ENCODE measurements around the gene SS18L1.

Gene SS18L1

DNA sequence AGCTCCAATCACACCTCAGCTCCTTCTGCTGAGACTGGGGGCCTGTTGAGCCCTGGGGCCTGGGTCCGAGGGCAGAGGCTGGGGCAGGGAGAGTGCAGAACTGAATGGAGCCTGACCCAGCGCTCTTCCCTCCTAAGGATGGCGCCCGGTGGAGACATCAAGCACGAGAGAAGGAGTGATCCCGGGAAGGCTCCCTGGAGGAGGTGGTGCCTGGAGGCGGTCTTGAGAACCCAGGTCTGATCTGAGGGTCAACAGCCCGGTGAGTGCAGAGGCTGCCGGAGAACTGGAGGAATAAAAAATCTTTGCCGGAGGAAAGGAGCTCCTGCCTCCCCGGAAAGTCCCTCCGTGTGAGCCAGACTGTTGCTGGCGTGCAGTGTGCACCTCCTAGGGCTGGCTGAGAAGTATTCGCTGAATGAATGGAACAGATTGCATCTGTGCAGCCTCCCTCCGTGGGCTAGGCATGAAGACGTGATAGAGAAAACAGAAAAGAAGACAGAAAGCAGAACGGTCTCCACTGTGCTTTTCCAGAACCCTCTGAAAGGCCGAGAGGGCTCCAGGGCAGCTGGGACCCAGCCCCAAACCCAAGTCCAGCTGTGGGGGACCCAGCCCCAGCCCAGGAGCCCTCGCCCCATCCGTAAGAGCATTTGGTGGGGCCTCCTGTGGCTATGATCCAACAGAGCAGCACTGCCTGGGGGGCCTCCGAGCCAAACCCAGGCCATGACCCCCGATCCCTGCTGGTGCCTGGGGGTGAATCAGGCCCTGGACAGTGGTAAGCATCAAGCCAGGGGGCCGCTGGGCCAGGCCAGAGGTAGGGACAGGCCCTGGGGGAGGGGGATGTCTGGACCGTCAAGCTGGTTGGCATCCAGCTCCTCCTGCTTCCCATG is 83.4 kb downstream of the SS18L1 start:
- no peak overlapping the region for H3K27ac Mint-ChIP-seq
- H3K4me3 Mint-ChIP-seq: no peak overlapping the region
- no peaks in the 10 kb centered on the region for H3K36me3 Mint-ChIP-seq (ENCODE audit: low read depth)
- H3K27me3 Mint-ChIP-seq (ENCODE audit: low read depth): peaks cover 47% of the 10 kb centered on the region
- TF ChIP-seq, protein P1, sequence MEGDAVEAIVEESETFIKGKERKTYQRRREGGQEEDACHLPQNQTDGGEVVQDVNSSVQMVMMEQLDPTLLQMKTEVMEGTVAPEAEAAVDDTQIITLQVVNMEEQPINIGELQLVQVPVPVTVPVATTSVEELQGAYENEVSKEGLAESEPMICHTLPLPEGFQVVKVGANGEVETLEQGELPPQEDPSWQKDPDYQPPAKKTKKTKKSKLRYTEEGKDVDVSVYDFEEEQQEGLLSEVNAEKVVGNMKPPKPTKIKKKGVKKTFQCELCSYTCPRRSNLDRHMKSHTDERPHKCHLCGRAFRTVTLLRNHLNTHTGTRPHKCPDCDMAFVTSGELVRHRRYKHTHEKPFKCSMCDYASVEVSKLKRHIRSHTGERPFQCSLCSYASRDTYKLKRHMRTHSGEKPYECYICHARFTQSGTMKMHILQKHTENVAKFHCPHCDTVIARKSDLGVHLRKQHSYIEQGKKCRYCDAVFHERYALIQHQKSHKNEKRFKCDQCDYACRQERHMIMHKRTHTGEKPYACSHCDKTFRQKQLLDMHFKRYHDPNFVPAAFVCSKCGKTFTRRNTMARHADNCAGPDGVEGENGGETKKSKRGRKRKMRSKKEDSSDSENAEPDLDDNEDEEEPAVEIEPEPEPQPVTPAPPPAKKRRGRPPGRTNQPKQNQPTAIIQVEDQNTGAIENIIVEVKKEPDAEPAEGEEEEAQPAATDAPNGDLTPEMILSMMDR (IDR thresholded peaks at IDR 0.05; ENCODE audit: unreplicated experiment in 3 of 3): no peak
- H3K9me3 Mint-ChIP-seq: no peaks in the 10 kb centered on the region
- no peaks in the 10 kb centered on the region for H3K4me1 Mint-ChIP-seq

DNA sequence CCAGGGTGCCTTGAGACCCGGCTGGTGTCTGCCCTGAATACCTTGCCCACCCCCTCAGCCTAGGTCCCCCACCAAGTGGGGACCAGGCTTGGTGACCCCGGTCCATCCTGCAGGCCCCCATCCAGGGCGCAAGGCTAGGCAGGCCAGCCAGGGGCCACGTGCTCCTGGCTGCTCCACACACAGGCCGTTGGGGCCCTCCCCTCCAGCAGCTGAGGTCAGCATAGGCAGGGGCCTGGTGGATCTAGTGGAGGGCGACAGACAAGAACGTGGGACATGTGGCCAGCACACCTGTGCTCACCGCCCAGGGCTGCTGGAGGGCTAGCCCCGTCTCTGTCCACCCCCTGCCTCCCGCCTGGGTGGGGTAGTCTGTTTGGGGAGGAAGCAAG is 84.0 kb downstream of the SS18L1 start:
- Mint-ChIP-seq H3K4me3 (no peak overlapping the region), H3K4me1 (no peaks in the 10 kb centered on the region), H3K36me3 (ENCODE audit: low read depth) (no peaks in the 10 kb centered on the region), H3K27ac (no peak overlapping the region), H3K27me3 (ENCODE audit: low read depth) (peaks cover 44% of the 10 kb centered on the region), H3K9me3 (no peaks in the 10 kb centered on the region)
- TF ChIP-seq, protein P1 (IDR thresholded peaks at IDR 0.05; ENCODE audit: unreplicated experiment in 3 of 3): no peak

- H3K4me3 Mint-ChIP-seq: no peak overlapping the region
- H3K27ac Mint-ChIP-seq: no peak overlapping the region
- no peaks in the 10 kb centered on the region for H3K36me3 Mint-ChIP-seq (ENCODE audit: low read depth)
- no peaks in the 10 kb centered on the region for H3K9me3 Mint-ChIP-seq
- no peaks in the 10 kb centered on the region for H3K4me1 Mint-ChIP-seq
- TF ChIP-seq, protein P1 (IDR thresholded peaks at IDR 0.05; ENCODE audit: unreplicated experiment in 3 of 3): no peak
- peaks cover 37% of the 10 kb centered on the region for H3K27me3 Mint-ChIP-seq (ENCODE audit: low read depth)
Measured at GRCh38 chr20:62227977-62228958, 84.7 kb downstream of the SS18L1 start.

DNA sequence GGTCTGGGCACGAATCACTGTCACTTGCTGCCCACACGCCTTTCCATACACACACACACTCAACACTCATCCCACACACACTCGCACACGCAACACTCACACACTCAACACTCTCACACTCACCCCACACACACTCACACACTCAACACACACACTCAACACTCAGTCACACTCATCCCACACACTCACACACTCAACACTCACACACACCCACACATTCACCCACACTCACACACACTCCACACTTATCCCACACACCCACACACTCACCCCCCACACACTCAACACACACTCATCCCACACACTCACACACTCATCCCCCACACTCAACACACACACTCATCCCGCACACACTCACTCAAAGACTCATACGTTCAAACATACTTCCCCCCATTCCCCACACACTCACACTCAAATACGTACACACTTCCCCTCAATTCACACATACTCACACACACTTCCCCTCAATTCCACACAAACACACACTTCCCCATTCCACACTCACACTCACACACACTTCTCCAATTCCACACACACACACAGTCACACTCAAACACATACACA is 85.5 kb downstream of the SS18L1 start:
- H3K27me3 Mint-ChIP-seq (ENCODE audit: low read depth): peaks cover 33% of the 10 kb centered on the region
- H3K27ac Mint-ChIP-seq: no peak overlapping the region
- no peaks in the 10 kb centered on the region for H3K4me1 Mint-ChIP-seq
- no peaks in the 10 kb centered on the region for H3K9me3 Mint-ChIP-seq
- TF ChIP-seq, protein P1 (IDR thresholded peaks at IDR 0.05; ENCODE audit: unreplicated experiment in 3 of 3): no peak
- no peaks in the 10 kb centered on the region for H3K36me3 Mint-ChIP-seq (ENCODE audit: low read depth)
- no peak overlapping the region for H3K4me3 Mint-ChIP-seq

- H3K4me1 Mint-ChIP-seq: peaks cover 2% of the 10 kb centered on the region
- H3K36me3 Mint-ChIP-seq (ENCODE audit: low read depth): no peaks in the 10 kb centered on the region
- no peaks in the 10 kb centered on the region for H3K9me3 Mint-ChIP-seq
- TF ChIP-seq, protein P1 (IDR thresholded peaks at IDR 0.05; ENCODE audit: unreplicated experiment in 3 of 3): no peak
- H3K27ac Mint-ChIP-seq: no peak overlapping the region
- H3K27me3 Mint-ChIP-seq (ENCODE audit: low read depth): peaks cover 30% of the 10 kb centered on the region
- no peak overlapping the region for H3K4me3 Mint-ChIP-seq
Measured at GRCh38 chr20:62229667-62230066, 86.1 kb downstream of the SS18L1 start.
